Astrocyte of the spinal cord (primary cell): Measurements from ENCODE around the gene DDR1.
"Not testable (repeated sequence)": the region's sequence is repeated elsewhere in the genome, so short reads cannot be mapped to it uniquely, and the experiment has no call there.

Experiments used
- DNase-seq: peaks from one replicate; pipeline ENCODE4 v3.0.0; 2011; ENCODE audit warnings: low read depth, low spot score
- H3K4me3 ChIP-seq: 2 replicates; pipeline ENCODE4 v1.5.1; 2011; ENCODE audit warnings: low read depth, mild to moderate bottlenecking, low read length, moderate library complexity
- in situ Hi-C: cut with HindIII; loops from 2 replicates; pipeline ENCODE4 v1.10.0; 2017; ENCODE audit warnings: low sequenced_read_pairs
- TF ChIP-seq, protein P1 (sequence below): IDR thresholded peaks from 2 replicates; pipeline ENCODE4 v1.5.1; 2012; ENCODE audit warnings: low read depth, mild to moderate bottlenecking, low read length, inconsistent platforms

Gene DDR1

GRCh38 chr6:30861257-30862048 is 22.9 kb upstream of the DDR1 start:
- in situ Hi-C loops = no loop called here
- TF ChIP-seq, protein P1, sequence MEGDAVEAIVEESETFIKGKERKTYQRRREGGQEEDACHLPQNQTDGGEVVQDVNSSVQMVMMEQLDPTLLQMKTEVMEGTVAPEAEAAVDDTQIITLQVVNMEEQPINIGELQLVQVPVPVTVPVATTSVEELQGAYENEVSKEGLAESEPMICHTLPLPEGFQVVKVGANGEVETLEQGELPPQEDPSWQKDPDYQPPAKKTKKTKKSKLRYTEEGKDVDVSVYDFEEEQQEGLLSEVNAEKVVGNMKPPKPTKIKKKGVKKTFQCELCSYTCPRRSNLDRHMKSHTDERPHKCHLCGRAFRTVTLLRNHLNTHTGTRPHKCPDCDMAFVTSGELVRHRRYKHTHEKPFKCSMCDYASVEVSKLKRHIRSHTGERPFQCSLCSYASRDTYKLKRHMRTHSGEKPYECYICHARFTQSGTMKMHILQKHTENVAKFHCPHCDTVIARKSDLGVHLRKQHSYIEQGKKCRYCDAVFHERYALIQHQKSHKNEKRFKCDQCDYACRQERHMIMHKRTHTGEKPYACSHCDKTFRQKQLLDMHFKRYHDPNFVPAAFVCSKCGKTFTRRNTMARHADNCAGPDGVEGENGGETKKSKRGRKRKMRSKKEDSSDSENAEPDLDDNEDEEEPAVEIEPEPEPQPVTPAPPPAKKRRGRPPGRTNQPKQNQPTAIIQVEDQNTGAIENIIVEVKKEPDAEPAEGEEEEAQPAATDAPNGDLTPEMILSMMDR = no peak
- no peak for DNase-seq
- no peak overlapping the region for H3K4me3 ChIP-seq

DNA sequence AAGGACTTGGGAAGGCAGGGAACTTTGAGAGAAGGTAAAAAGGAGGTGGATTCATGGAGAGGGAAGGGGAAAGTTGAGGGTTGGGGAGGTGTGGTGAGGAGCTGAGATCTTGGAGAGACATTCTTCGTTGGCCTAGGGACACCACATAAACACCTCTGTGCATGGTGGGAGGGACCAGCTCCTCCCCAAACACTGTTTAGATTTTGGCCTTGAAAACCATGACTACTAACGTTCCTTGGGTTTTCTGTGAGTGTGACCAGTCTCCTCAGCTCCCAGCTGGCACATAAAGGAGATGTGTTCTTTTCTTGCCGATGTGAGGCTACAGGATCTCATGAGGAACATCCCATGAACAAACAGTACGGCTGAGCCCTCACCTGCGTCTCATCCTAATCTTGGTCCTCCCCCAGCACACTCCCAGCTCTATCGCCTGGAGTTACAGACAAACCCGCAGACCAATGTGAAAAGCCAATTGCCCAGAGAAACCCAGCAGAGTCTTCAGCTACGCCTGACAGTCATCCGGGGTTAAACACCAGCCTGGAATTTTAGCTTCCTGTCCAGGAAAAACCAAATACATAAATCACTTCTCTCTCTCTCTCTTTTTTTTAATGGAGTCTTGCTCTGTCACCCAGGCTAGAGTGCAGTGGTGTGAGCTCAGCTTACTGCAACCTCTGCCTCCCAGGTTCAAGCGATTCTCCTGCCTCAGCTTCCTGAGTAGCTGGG is 22.0 kb upstream of the DDR1 start:
- no peak overlapping the region for H3K4me3 ChIP-seq
- DNase-seq = no peak
- TF ChIP-seq, protein P1 = no peak
- in situ Hi-C loops = no loop called here

GRCh38 chr6:30864325-30864724 is 20.0 kb upstream of the DDR1 start:
- no peak for DNase-seq
- no peak overlapping the region for H3K4me3 ChIP-seq
- TF ChIP-seq, protein P1 = no peak
- in situ Hi-C loops = no loop called here

DNA sequence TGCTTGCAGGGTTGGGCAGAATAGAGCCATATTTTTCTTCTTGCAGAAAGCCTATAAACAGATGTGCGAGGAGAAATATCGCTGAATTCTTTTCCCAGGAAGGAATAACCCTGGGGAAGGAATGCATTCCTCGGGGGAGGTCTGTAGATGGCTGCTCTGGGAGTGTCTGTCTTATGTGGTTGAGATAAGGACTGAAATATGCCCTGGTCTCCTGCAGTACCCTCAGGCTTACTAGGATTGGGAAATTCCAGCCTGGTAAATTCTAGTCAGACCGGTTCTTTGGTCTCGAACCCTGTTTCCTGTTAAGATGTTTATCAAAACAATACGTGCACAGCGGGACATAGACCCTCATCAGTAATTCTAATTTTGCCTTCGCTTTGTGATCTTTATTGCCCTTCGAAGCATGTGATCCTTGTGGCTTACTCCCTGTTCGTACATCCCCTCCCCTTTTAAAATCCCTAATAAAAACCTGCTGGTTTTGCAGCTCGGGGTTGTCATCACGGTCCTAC is 15.0 kb upstream of the DDR1 start:
- H3K4me3 ChIP-seq, DNase-seq, in situ Hi-C loops: not testable (repeated sequence)

DNA sequence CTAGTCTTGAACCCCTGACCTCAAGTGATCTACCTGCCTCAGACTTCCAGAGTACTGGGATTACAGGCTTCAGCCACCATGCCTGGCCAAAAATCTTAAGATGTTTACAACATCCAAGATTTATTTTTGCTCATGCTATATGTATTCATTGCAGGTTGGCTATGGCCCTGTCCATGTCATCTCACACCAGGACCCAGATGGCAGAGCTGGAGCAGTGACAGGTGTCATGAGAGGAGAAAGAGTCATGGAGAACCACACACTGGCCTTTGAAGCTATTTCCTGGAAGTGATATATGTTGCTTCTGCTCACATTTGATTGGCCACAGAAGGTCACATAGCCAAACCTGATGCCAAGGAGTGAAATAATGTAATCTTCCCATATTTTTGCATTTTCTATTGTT is 13.8 kb upstream of the DDR1 start:
- in situ Hi-C loops = no loop called here
- no peak overlapping the region for H3K4me3 ChIP-seq
- TF ChIP-seq, protein P1 = no peak
- DNase-seq = no peak

- in situ Hi-C loops = no loop called here
- TF ChIP-seq, protein P1 = no peak
- H3K4me3 ChIP-seq = no peak overlapping the region
- no peak for DNase-seq
Observed at GRCh38 chr6:30871592-30872183, 12.6 kb upstream of the DDR1 start.
